ENCODE results near the gene HPN.

HPN gene

DNA sequence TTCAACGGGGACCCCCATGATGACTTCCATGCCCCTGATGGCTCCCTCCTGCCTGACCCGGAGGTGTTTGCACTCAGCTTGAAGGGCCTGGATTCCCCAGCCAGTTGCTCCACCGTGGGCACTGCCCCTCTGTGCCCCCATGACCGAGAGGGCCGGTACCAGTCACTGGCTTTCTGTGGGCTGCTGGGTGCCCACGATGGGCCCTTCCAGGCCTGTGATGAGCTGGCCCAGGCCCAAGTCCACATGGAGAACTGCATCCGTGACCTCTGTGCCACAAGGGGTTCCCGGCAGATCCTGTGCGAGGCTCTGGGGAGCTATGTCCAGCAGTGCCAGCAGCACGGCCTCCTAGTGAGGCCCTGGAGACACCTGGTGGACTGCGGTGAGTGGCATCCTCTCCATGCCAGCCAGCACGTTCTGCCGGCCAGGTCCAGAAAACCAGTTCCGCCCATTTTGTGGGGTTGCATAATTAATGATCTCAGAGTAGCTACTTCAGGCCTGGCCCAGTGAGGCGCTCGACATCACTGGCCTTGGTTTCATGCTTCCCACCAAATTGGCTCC is 39.2 kb downstream of the HPN start:
- DNase-seq (ENCODE audit: extremely low spot score), result no peak
- TF ChIP-seq BHLHE40 (IDR thresholded peaks at IDR 0.05; ENCODE audit: borderline replicate concordance), result no peak
- TF ChIP-seq, protein P1, sequence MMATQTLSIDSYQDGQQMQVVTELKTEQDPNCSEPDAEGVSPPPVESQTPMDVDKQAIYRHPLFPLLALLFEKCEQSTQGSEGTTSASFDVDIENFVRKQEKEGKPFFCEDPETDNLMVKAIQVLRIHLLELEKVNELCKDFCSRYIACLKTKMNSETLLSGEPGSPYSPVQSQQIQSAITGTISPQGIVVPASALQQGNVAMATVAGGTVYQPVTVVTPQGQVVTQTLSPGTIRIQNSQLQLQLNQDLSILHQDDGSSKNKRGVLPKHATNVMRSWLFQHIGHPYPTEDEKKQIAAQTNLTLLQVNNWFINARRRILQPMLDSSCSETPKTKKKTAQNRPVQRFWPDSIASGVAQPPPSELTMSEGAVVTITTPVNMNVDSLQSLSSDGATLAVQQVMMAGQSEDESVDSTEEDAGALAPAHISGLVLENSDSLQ (IDR thresholded peaks at IDR 0.05), result no peak
- CTCF ChIA-PET, result interaction anchor here (1.0 kb wide), 1 partner anchor 14 kb away, joined by 3 read pairs; no protein-coding TSS in a partner anchor
- POLR2A ChIA-PET, result no interaction called here

GRCh38 chr19:35081201-35081600 is 39.7 kb downstream of the HPN start:
- no peak for DNase-seq (ENCODE audit: extremely low spot score)
- ChIA-PET POLR2A (no interaction called here), CTCF (no interaction called here)
- TF ChIP-seq SUZ12 (IDR thresholded peaks at IDR 0.05) (no peak), CTBP1 (IDR thresholded peaks at IDR 0.05; ENCODE audit: borderline replicate concordance) (no peak), LEF1 (IDR thresholded peaks at IDR 0.05; ENCODE audit: borderline replicate concordance) (no peak), ELF4 (IDR thresholded peaks at IDR 0.05) (no peak), BHLHE40 (IDR thresholded peaks at IDR 0.05; ENCODE audit: borderline replicate concordance) (no peak), ARNT (IDR thresholded peaks at IDR 0.05) (no peak), FOXK2 (IDR thresholded peaks at IDR 0.05) (no peak), TARDBP (IDR thresholded peaks at IDR 0.05) (no peak), ZNF384 (IDR thresholded peaks at IDR 0.05) (no peak), NFRKB (IDR thresholded peaks at IDR 0.05) (no peak), L3MBTL2 (conservative IDR thresholded peaks at IDR 0.05) (no peak)
- TF ChIP-seq, protein P1 (IDR thresholded peaks at IDR 0.05), result no peak

DNA sequence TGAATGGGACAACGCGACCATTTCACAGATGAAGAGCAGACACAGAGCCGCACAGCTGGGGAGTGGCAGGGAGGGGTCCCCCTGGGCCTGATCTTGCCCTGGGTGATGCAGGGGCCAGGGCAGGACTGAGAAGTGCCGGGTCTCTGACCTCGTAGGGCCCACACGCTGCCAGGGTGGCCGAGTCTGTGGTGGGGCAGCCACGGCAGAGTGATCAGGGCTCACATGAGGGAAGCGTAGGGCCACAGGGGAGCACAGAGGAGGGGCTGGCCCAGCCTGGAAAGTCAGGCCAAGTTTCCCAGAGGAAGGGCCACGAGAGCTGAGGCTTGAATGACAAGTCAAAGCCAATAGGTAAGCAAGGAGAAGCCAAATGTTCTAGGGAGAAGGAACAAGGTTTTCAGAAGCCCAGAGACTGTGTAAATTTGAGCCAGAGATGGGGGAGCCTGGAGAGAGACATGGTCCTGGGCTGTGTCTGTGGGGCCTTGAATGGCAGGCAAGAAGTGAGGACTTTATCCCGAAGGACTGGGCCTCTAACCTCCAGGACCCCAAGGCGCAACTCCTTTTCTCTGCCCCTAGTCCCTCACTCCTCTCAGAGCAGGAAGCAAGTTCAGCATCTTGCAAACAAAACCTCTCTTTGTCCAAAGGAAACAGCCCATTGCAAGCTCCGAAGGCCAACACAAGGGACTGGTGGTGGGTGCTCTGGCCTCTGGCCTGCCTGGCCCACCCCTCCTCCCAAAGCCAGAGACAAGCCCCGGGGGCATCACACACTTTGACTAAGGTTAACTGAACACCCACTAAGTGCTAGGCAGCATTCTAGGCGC is 42.4 kb downstream of the HPN start:
- POLR2A ChIA-PET, result no interaction called here
- DNase-seq (ENCODE audit: extremely low spot score), result no peak
- CTCF ChIA-PET, result no interaction called here
- TF ChIP-seq CTBP1 (IDR thresholded peaks at IDR 0.05; ENCODE audit: borderline replicate concordance) (no peak), SUZ12 (IDR thresholded peaks at IDR 0.05) (no peak)

DNA sequence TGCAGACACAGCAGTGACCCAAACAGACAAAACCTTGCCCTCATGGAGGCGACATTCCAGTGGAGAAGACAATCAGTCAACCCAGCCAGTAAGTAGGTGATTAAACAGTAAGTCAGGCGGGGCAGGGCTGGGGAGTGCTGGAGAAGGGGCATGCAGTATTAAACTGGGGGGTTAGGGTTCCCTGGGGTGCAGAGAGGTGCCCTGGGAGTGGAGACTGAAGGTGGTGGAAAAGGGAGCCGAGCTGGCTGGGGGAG is 42.9 kb downstream of the HPN start:
- TF ChIP-seq LEF1 (IDR thresholded peaks at IDR 0.05; ENCODE audit: borderline replicate concordance), result no peak
- TF ChIP-seq ELF4 (IDR thresholded peaks at IDR 0.05), result no peak
- no peak for TF ChIP-seq HDGF (IDR thresholded peaks at IDR 0.05; ENCODE audit: borderline replicate concordance)
- TF ChIP-seq BHLHE40 (IDR thresholded peaks at IDR 0.05; ENCODE audit: borderline replicate concordance), result no peak
- no peak for TF ChIP-seq FOXA1 (IDR thresholded peaks at IDR 0.05)
- TF ChIP-seq SP1 (IDR thresholded peaks at IDR 0.05), result no peak
- ChIA-PET CTCF (no interaction called here), POLR2A (no interaction called here)
- DNase-seq (ENCODE audit: extremely low spot score), result no peak

DNA sequence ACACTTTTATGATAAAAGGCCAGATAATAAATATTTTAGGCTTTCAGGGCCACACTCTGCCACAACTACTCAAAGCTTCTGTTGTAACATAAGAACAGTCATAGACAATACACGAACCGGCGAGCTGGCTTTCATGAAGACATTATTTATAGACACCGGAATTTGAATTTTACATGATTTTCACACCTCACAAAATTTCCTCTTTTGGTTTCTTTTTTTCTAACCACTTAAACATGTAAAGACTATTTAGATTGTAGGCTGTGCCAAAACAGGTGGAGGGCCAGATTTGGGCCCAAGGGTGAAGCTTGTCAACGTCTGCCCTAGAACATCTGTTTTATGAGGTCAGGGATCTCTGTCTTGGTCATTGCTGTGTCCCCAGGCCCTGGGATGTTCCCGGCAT is 44.4 kb downstream of the HPN start:
- ChIA-PET CTCF (interaction anchor here (1.2 to 1.4 kb wide), 2 partner anchors 19 to 42 kb away, joined by 4 to 5 read pairs; no protein-coding TSS in a partner anchor), POLR2A (no interaction called here)
- no peak for TF ChIP-seq FOXM1 (IDR thresholded peaks at IDR 0.05; ENCODE audit: borderline replicate concordance)
- TF ChIP-seq SUZ12 (IDR thresholded peaks at IDR 0.05), result no peak
- TF ChIP-seq TARDBP (IDR thresholded peaks at IDR 0.05), result no peak
- TF ChIP-seq, protein P1 (IDR thresholded peaks at IDR 0.05), result no peak
- no peak for TF ChIP-seq ELF4 (IDR thresholded peaks at IDR 0.05)
- no peak for TF ChIP-seq FOXK2 (IDR thresholded peaks at IDR 0.05)
- no peak for TF ChIP-seq CTBP1 (IDR thresholded peaks at IDR 0.05; ENCODE audit: borderline replicate concordance)
- no peak for TF ChIP-seq ARNT (IDR thresholded peaks at IDR 0.05)
- TF ChIP-seq SP1 (IDR thresholded peaks at IDR 0.05), result no peak
- no peak for TF ChIP-seq LEF1 (IDR thresholded peaks at IDR 0.05; ENCODE audit: borderline replicate concordance)
- TF ChIP-seq L3MBTL2 (conservative IDR thresholded peaks at IDR 0.05), result no peak
- no peak for TF ChIP-seq BHLHE40 (IDR thresholded peaks at IDR 0.05; ENCODE audit: borderline replicate concordance)
- TF ChIP-seq HDGF (IDR thresholded peaks at IDR 0.05; ENCODE audit: borderline replicate concordance), result no peak
- TF ChIP-seq FOXA1 (IDR thresholded peaks at IDR 0.05), result no peak
- no peak for TF ChIP-seq ZNF384 (IDR thresholded peaks at IDR 0.05)
- no peak for TF ChIP-seq NFRKB (IDR thresholded peaks at IDR 0.05)
- DNase-seq (ENCODE audit: extremely low spot score), result no peak

DNA sequence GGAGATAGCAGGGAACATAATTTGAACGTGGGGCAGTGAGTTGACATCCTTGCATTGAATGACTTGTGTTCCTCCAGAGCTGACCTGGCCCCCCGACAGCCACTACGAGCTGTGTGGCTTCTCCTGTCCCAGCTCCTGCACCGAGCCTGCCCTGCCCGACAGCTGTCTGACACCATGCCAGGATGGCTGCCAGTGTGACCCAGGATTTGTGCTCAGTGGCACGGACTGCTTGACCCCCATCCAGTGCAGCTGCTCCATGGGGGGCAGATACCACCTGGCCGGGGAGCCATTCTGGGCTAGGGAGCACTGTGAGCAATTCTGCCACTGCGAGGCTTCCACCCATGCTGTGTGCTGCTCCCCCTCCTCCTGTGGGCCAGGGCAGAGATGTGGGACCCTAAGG is 44.9 kb downstream of the HPN start:
- TF ChIP-seq FOXK2 (IDR thresholded peaks at IDR 0.05), result no peak
- TF ChIP-seq TARDBP (IDR thresholded peaks at IDR 0.05), result no peak
- TF ChIP-seq, protein P1 (IDR thresholded peaks at IDR 0.05), result no peak
- no peak for TF ChIP-seq NFRKB (IDR thresholded peaks at IDR 0.05)
- no peak for TF ChIP-seq ELF4 (IDR thresholded peaks at IDR 0.05)
- TF ChIP-seq L3MBTL2 (conservative IDR thresholded peaks at IDR 0.05), result no peak
- TF ChIP-seq CTBP1 (IDR thresholded peaks at IDR 0.05; ENCODE audit: borderline replicate concordance), result no peak
- TF ChIP-seq ZNF384 (IDR thresholded peaks at IDR 0.05), result no peak
- TF ChIP-seq FOXA1 (IDR thresholded peaks at IDR 0.05), result no peak
- no peak for TF ChIP-seq BHLHE40 (IDR thresholded peaks at IDR 0.05; ENCODE audit: borderline replicate concordance)
- no peak for TF ChIP-seq SP1 (IDR thresholded peaks at IDR 0.05)
- no peak for TF ChIP-seq FOXM1 (IDR thresholded peaks at IDR 0.05; ENCODE audit: borderline replicate concordance)
- no peak for TF ChIP-seq ARNT (IDR thresholded peaks at IDR 0.05)
- TF ChIP-seq LEF1 (IDR thresholded peaks at IDR 0.05; ENCODE audit: borderline replicate concordance), result no peak
- ChIA-PET CTCF (interaction anchor here (1.2 to 1.4 kb wide), 2 partner anchors 20 to 43 kb away, joined by 4 to 5 read pairs; no protein-coding TSS in a partner anchor), POLR2A (no interaction called here)
- no peak for DNase-seq (ENCODE audit: extremely low spot score)

Measured in HEK293T (cell line).